Inferior parietal cortex (tissue), 1 donor: ENCODE data around the gene KRTAP5-1.

ENCODE experiments used
- DNase-seq: peaks from one replicate; pipeline ENCODE4 v3.0.0-alpha.2; 2016; ENCODE audit errors: extremely low spot score

Gene KRTAP5-1

GRCh38 chr11:1560649-1561251 lies 24.3 kb downstream of the KRTAP5-1 start:
- DNase-seq: no peak

- DNase-seq: no peak
Measured at GRCh38 chr11:1560002-1560648, 25.0 kb downstream of the KRTAP5-1 start.

GRCh38 chr11:1559111-1559951 lies 25.8 kb downstream of the KRTAP5-1 start:
- peak; percentile 86 for DNase-seq

- DNase-seq: no peak
Measured at GRCh38 chr11:1558775-1559110, 26.3 kb downstream of the KRTAP5-1 start.

GRCh38 chr11:1557904-1558774 lies 26.9 kb downstream of the KRTAP5-1 start:
- no peak for DNase-seq

GRCh38 chr11:1557051-1557884 lies 27.8 kb downstream of the KRTAP5-1 start:
- no peak for DNase-seq

GRCh38 chr11:1556278-1556902 lies 28.7 kb downstream of the KRTAP5-1 start:
- DNase-seq: no peak

- no peak for DNase-seq
Measured at GRCh38 chr11:1555713-1556153, 29.4 kb downstream of the KRTAP5-1 start.

GRCh38 chr11:1554981-1555712 lies 29.9 kb downstream of the KRTAP5-1 start:
- DNase-seq: no peak

- no peak for DNase-seq
Measured at GRCh38 chr11:1553808-1554594, 31.1 kb downstream of the KRTAP5-1 start.

GRCh38 chr11:1549338-1550330 lies 35.4 kb downstream of the KRTAP5-1 start:
- DNase-seq: no peak

GRCh38 chr11:1548221-1549070 lies 36.6 kb downstream of the KRTAP5-1 start:
- DNase-seq: no peak

- DNase-seq: no peak
Measured at GRCh38 chr11:1547467-1548098, 37.5 kb downstream of the KRTAP5-1 start.

- DNase-seq: no peak
Measured at GRCh38 chr11:1546536-1547466, 38.3 kb downstream of the KRTAP5-1 start.

GRCh38 chr11:1546077-1546535 lies 39.0 kb downstream of the KRTAP5-1 start:
- no peak for DNase-seq
